Kidney (tissue), 14 donors: Measurements from ENCODE around the gene ANKRD6. TPM values are rescaled to one million over a fixed set of nuclear protein-coding genes. Genes with fewer than 3 reads are reported as not detected.
A peak's percentile ranks its signal among the peaks of the same experiment; 100 is the strongest.

Experiments used
- DNase-seq, 5 donors: peaks; one replicate each; pipeline ENCODE4 v3.0.0-alpha.2; 2013 to 2020
- FAIRE-seq: peaks from 2 replicates; lab custom pipeline; 2012; peaks lifted over from hg19 to GRCh38; lab: Jason Lieb, UNC
- H3K27ac ChIP-seq, 2 donors: one replicate each; pipeline ENCODE4 v1.7.0; 2013; ENCODE audit warnings: low read depth in 2 of 2, low read length in 2 of 2, inconsistent platforms in 1 of 2
- H3K27me3 ChIP-seq: one replicate; pipeline ENCODE4 v1.7.1; 2013; ENCODE audit warnings: low read length, inconsistent platforms; ENCODE audit not compliant: control insufficient read depth, insufficient read depth
- H3K36me3 ChIP-seq, 3 donors: one replicate each; pipeline versions ENCODE4 v1.7.0 to v1.7.1; 2013; ENCODE audit warnings: low read length in 3 of 3, control low read depth in 1 of 3, inconsistent platforms in 1 of 3; ENCODE audit not compliant: insufficient read depth in 3 of 3, control insufficient read depth in 2 of 3
- H3K4me1 ChIP-seq, 3 donors: one replicate each; pipeline versions ENCODE4 v1.7.0 to v1.7.1; 2013; ENCODE audit warnings: low read length in 3 of 3, inconsistent platforms in 1 of 3, low read depth in 1 of 3; ENCODE audit not compliant: control insufficient read depth in 2 of 3, insufficient read depth in 2 of 3
- H3K4me3 ChIP-seq, 3 donors: one replicate each; pipeline versions ENCODE4 v1.7.0 to v1.8.1; 2013; ENCODE audit warnings: low read length in 3 of 3, control low read depth in 1 of 3, inconsistent platforms in 1 of 3
- H3K9ac ChIP-seq, 3 donors: one replicate each; pipeline versions ENCODE4 v1.7.0 to v1.7.1; 2013; ENCODE audit warnings: low read length in 3 of 3, control low read depth in 1 of 3, inconsistent platforms in 1 of 3
- H3K9me3 ChIP-seq, 3 donors: one replicate each; pipeline versions ENCODE4 v1.7.0 to v1.7.1; 2013; ENCODE audit warnings: low read length in 3 of 3, control low read depth in 1 of 3, inconsistent platforms in 1 of 3; ENCODE audit not compliant: control insufficient read depth in 2 of 3, insufficient read depth in 1 of 3
- CTCF ChIP-seq: IDR thresholded peaks from 3 replicates; pipeline ENCODE4 v1.5.1; 2012; ENCODE audit warnings: mild to moderate bottlenecking, moderate library complexity, borderline replicate concordance; ENCODE audit not compliant: insufficient read depth; ENCODE audit errors: extremely low read depth
- intact Hi-C: fragments of 100-400 bp; cut with DNase I; formaldehyde crosslinking; loops from one replicate; pipeline ENCODE4 v1.11.1; 2022
- polyA plus RNA-seq: library from polyadenylated mRNA; stranded (reverse); fragments of 350-450 nt; fragmentation: Illumina TruSeq; extraction: RNeasy Lipid Tissue Mini Kit (QIAGEN cat#74804); gene quantifications from one replicate; pipeline ENCODE4 v1.2.3, GENCODE V29; 2014; ENCODE audit warnings: low read depth, low replicate concordance; ENCODE audit not compliant: insufficient read depth
- total RNA-seq: library from RNA; stranded (reverse); fragmentation: NEBNext Ultra II Directional; extraction: Animal tissue kit (Norgen Biotek cat#: 25700); gene quantifications from one replicate; pipeline ENCODE4 v1.2.1, GENCODE V29; 2021
- donor health status: control.
- donor health status: control.
- donor health status: control.
- donor health status: control.
- donor health status: control.
- donor health status: DM: yes; HTN: yes; CAD: no.
- donor health status: Normal renal cell carcinoma (clear cell type).

ANKRD6 gene
- total and polyA plus RNA-seq, 2 donors from 2014 or later = 10.3 to 29.5 TPM

GRCh38 chr6:89542866-89543265 is 109.9 kb downstream of the ANKRD6 start:
- H3K36me3 ChIP-seq = no peaks in the 10 kb centered on the region
- no peak for FAIRE-seq
- intact Hi-C loops = no loop called here
- no peaks in the 10 kb centered on the region for H3K4me1 ChIP-seq
- no peak overlapping the region for H3K9ac ChIP-seq
- H3K4me3 ChIP-seq = peak overlapping the region in 1 of 3 donors; percentile 13
- no peaks in the 10 kb centered on the region for H3K9me3 ChIP-seq
- DNase-seq = no peak
- no peak for TF ChIP-seq CTCF
- H3K27me3 ChIP-seq = no peaks in the 10 kb centered on the region
- H3K27ac ChIP-seq = no peak overlapping the region

GRCh38 chr6:89547281-89547680 is 114.3 kb downstream of the ANKRD6 start:
- TF ChIP-seq CTCF = no peak
- no peaks in the 10 kb centered on the region for H3K9me3 ChIP-seq
- no peak overlapping the region for H3K9ac ChIP-seq
- no peaks in the 10 kb centered on the region for H3K27me3 ChIP-seq
- H3K4me3 ChIP-seq = no peak overlapping the region
- intact Hi-C loops = no loop called here
- no peaks in the 10 kb centered on the region for H3K4me1 ChIP-seq
- DNase-seq (peak in 4 of 5 donors; percentile 46 to 63 (median 56)), FAIRE-seq (no peak)
- H3K36me3 ChIP-seq = no peaks in the 10 kb centered on the region
- H3K27ac ChIP-seq = no peak overlapping the region

GRCh38 chr6:89553431-89553830 is 120.5 kb downstream of the ANKRD6 start:
- FAIRE-seq = no peak
- Histone ChIP-seq H3K4me1 (no peaks in the 10 kb centered on the region), H3K4me3 (no peak overlapping the region), H3K9me3 (no peaks in the 10 kb centered on the region), H3K9ac (no peak overlapping the region), H3K27ac (no peak overlapping the region), H3K27me3 (no peaks in the 10 kb centered on the region), H3K36me3 (no peaks in the 10 kb centered on the region)
- intact Hi-C loops = no loop called here
- no peak for DNase-seq
- TF ChIP-seq CTCF = no peak

GRCh38 chr6:89554106-89554505 is 121.2 kb downstream of the ANKRD6 start:
- DNase-seq = no peak
- H3K9me3 ChIP-seq = no peaks in the 10 kb centered on the region

More at GRCh38 chr6:89554106-89554505, 121.2 kb downstream of the ANKRD6 start:
- Histone ChIP-seq H3K36me3 (no peaks in the 10 kb centered on the region), H3K27me3 (no peaks in the 10 kb centered on the region), H3K9ac (no peak overlapping the region), H3K27ac (no peak overlapping the region), H3K4me1 (no peaks in the 10 kb centered on the region), H3K4me3 (no peak overlapping the region)
- intact Hi-C loops = no loop called here
- FAIRE-seq = no peak
- no peak for TF ChIP-seq CTCF
